HG02943 (cell line): ENCODE data around the gene ATP11A.

Source experiments
- ATAC-seq: cut with Tn5 transposase; IDR thresholded peaks from one replicate; pipeline ENCODE4 v1.9.1; 2021; ENCODE audit warnings: mild to moderate bottlenecking, low read depth, moderate library complexity; ENCODE audit not compliant: unreplicated experiment

ATP11A gene

GRCh38 chr13:112755331-112755730, 65.5 kb downstream of the ATP11A start:
- no peak for ATAC-seq

- no peak for ATAC-seq
These were observed 66.2 kb downstream of the ATP11A start for GRCh38 chr13:112756081-112756480.

- no peak for ATAC-seq
These were observed 66.7 kb downstream of the ATP11A start for GRCh38 chr13:112756511-112756966.

- ATAC-seq = no peak
These were observed 67.3 kb downstream of the ATP11A start for GRCh38 chr13:112756967-112757758.

- ATAC-seq = no peak
These were observed 67.9 kb downstream of the ATP11A start for GRCh38 chr13:112757759-112758086.

- no peak for ATAC-seq
These were observed 69.2 kb downstream of the ATP11A start for GRCh38 chr13:112759053-112759452.

GRCh38 chr13:112759827-112760226, 70.0 kb downstream of the ATP11A start:
- no peak for ATAC-seq

- no peak for ATAC-seq
These were observed 70.6 kb downstream of the ATP11A start for GRCh38 chr13:112760435-112760834.

- ATAC-seq = no peak
These were observed 71.1 kb downstream of the ATP11A start for GRCh38 chr13:112760931-112761330.

GRCh38 chr13:112761701-112762689, 72.2 kb downstream of the ATP11A start:
- no peak for ATAC-seq

- no peak for ATAC-seq
These were observed 72.8 kb downstream of the ATP11A start for GRCh38 chr13:112762690-112763080.

- no peak for ATAC-seq
These were observed 74.2 kb downstream of the ATP11A start for GRCh38 chr13:112764028-112764427.

GRCh38 chr13:112764864-112765561, 75.2 kb downstream of the ATP11A start:
- no peak for ATAC-seq

GRCh38 chr13:112765731-112766130, 75.9 kb downstream of the ATP11A start:
- no peak for ATAC-seq

GRCh38 chr13:112766336-112766735, 76.5 kb downstream of the ATP11A start:
- no peak for ATAC-seq

- ATAC-seq = peak; percentile 58
These were observed 78.0 kb downstream of the ATP11A start for GRCh38 chr13:112767506-112768471.

- ATAC-seq = no peak
These were observed 79.1 kb downstream of the ATP11A start for GRCh38 chr13:112768795-112769481.

- ATAC-seq = no peak
These were observed 79.8 kb downstream of the ATP11A start for GRCh38 chr13:112769615-112770014.

GRCh38 chr13:112770504-112770903, 80.7 kb downstream of the ATP11A start:
- ATAC-seq = no peak
